ACC112 (cell line): ENCODE results near the gene RAB11FIP4.

Experiments used
- H2AFZ ChIP-seq: fragments of 200-600 bp; sonication (generic); one replicate; pipeline ENCODE4 v1.6.0; 2017; ENCODE audit warnings: antibody characterized with exemption, low read length; ENCODE audit not compliant: unreplicated experiment
- H3K27ac ChIP-seq: fragments of 200-600 bp; sonication (generic); 2 replicates; pipeline ENCODE4 v1.5.1; 2014; ENCODE audit warnings: low read depth, mild to moderate bottlenecking, antibody characterized with exemption, low read length, moderate library complexity
- H3K27me3 ChIP-seq: fragments of 200-600 bp; sonication (generic); 2 replicates; pipeline ENCODE4 v1.6.1; 2014; ENCODE audit warnings: mild to moderate bottlenecking, antibody characterized with exemption, low read length, moderate library complexity, mixed read lengths; ENCODE audit not compliant: insufficient read depth
- H3K36me3 ChIP-seq: fragments of 200-600 bp; sonication (generic); 2 replicates; pipeline ENCODE4 v1.6.1; 2016; ENCODE audit warnings: mild to moderate bottlenecking, antibody characterized with exemption, low read length, moderate library complexity, mixed read lengths; ENCODE audit not compliant: insufficient read depth
- H3K4me1 ChIP-seq: fragments of 200-600 bp; sonication (generic); one replicate; pipeline ENCODE4 v1.6.1; 2016; ENCODE audit warnings: low read length, mixed read lengths; ENCODE audit not compliant: insufficient read depth, unreplicated experiment, control insufficient read depth
- H3K4me3 ChIP-seq: fragments of 200-600 bp; sonication (generic); 2 replicates; pipeline ENCODE4 v1.5.1; 2014; ENCODE audit warnings: mild to moderate bottlenecking, low read depth, low read length
- H3K79me2 ChIP-seq: fragments of 200-600 bp; sonication (generic); one replicate; pipeline ENCODE4 v1.6.0; 2016; ENCODE audit warnings: low read length; ENCODE audit not compliant: control insufficient read depth, unreplicated experiment, insufficient read depth

The RAB11FIP4 gene

GRCh38 chr17:31528291-31528874 is 136.9 kb downstream of the RAB11FIP4 start:
- Histone ChIP-seq H3K4me1 (peaks cover 12% of the 10 kb centered on the region), H3K4me3 (no peak overlapping the region), H3K27ac (no peak overlapping the region), H2AFZ (no peak overlapping the region), H3K27me3 (no peaks in the 10 kb centered on the region), H3K36me3 (no peaks in the 10 kb centered on the region), H3K79me2 (no peaks in the 10 kb centered on the region)

GRCh38 chr17:31529841-31530251 is 138.4 kb downstream of the RAB11FIP4 start:
- Histone ChIP-seq H2AFZ (no peak overlapping the region), H3K27ac (no peak overlapping the region), H3K79me2 (no peaks in the 10 kb centered on the region), H3K27me3 (no peaks in the 10 kb centered on the region), H3K4me3 (no peak overlapping the region), H3K36me3 (no peaks in the 10 kb centered on the region), H3K4me1 (peaks cover 17% of the 10 kb centered on the region)

- peaks cover 17% of the 10 kb centered on the region for H3K4me1 ChIP-seq
- H3K27me3 ChIP-seq: no peaks in the 10 kb centered on the region
- H3K4me3 ChIP-seq: no peak overlapping the region
- H3K79me2 ChIP-seq: no peaks in the 10 kb centered on the region
- H2AFZ ChIP-seq: no peak overlapping the region
- H3K27ac ChIP-seq: no peak overlapping the region
- no peaks in the 10 kb centered on the region for H3K36me3 ChIP-seq
These were observed 139.0 kb downstream of the RAB11FIP4 start for GRCh38 chr17:31530391-31530985.

GRCh38 chr17:31531336-31531980 is 140.0 kb downstream of the RAB11FIP4 start:
- H3K36me3 ChIP-seq: no peaks in the 10 kb centered on the region
- no peak overlapping the region for H2AFZ ChIP-seq
- H3K27me3 ChIP-seq: no peaks in the 10 kb centered on the region
- peaks cover 17% of the 10 kb centered on the region for H3K4me1 ChIP-seq
- no peak overlapping the region for H3K27ac ChIP-seq
- H3K79me2 ChIP-seq: no peaks in the 10 kb centered on the region
- H3K4me3 ChIP-seq: no peak overlapping the region

- H3K27me3 ChIP-seq: no peaks in the 10 kb centered on the region
- H3K4me3 ChIP-seq: no peak overlapping the region
- H3K36me3 ChIP-seq: no peaks in the 10 kb centered on the region
- no peak overlapping the region for H3K27ac ChIP-seq
- peaks cover 17% of the 10 kb centered on the region for H3K4me1 ChIP-seq
- no peaks in the 10 kb centered on the region for H3K79me2 ChIP-seq
- H2AFZ ChIP-seq: no peak overlapping the region
These were observed 140.6 kb downstream of the RAB11FIP4 start for GRCh38 chr17:31532081-31532480.

GRCh38 chr17:31532526-31532925 is 141.1 kb downstream of the RAB11FIP4 start:
- Histone ChIP-seq H3K4me3 (no peak overlapping the region), H3K4me1 (peaks cover 15% of the 10 kb centered on the region), H2AFZ (no peak overlapping the region), H3K36me3 (no peaks in the 10 kb centered on the region), H3K79me2 (no peaks in the 10 kb centered on the region), H3K27me3 (no peaks in the 10 kb centered on the region), H3K27ac (no peak overlapping the region)

GRCh38 chr17:31533546-31534155 is 142.2 kb downstream of the RAB11FIP4 start:
- H3K4me1 ChIP-seq: peaks cover 11% of the 10 kb centered on the region
- peak overlapping the region; percentile 20; the same call in 1 of the 2 replicates for H3K27ac ChIP-seq
- H2AFZ ChIP-seq: peak overlapping the region; percentile 16

GRCh38 chr17:31534223-31534888 is 142.9 kb downstream of the RAB11FIP4 start:
- H3K4me1 ChIP-seq: peaks cover 11% of the 10 kb centered on the region
- H2AFZ ChIP-seq: no peak overlapping the region
- H3K36me3 ChIP-seq: no peaks in the 10 kb centered on the region
- no peak overlapping the region for H3K27ac ChIP-seq
- no peak overlapping the region for H3K4me3 ChIP-seq
- no peaks in the 10 kb centered on the region for H3K79me2 ChIP-seq
- no peaks in the 10 kb centered on the region for H3K27me3 ChIP-seq

More at GRCh38 chr17:31533546-31534155, 142.2 kb downstream of the RAB11FIP4 start:
- Histone ChIP-seq H3K4me3 (no peak overlapping the region), H3K79me2 (no peaks in the 10 kb centered on the region), H3K36me3 (no peaks in the 10 kb centered on the region), H3K27me3 (no peaks in the 10 kb centered on the region)

GRCh38 chr17:31535581-31535981 is 144.1 kb downstream of the RAB11FIP4 start:
- Histone ChIP-seq H3K27me3 (no peaks in the 10 kb centered on the region), H3K4me1 (peaks cover 11% of the 10 kb centered on the region), H3K4me3 (no peak overlapping the region), H3K36me3 (no peaks in the 10 kb centered on the region), H2AFZ (no peak overlapping the region), H3K27ac (no peak overlapping the region), H3K79me2 (no peaks in the 10 kb centered on the region)

- H3K27ac ChIP-seq: no peak overlapping the region
- no peaks in the 10 kb centered on the region for H3K27me3 ChIP-seq
- H3K79me2 ChIP-seq: no peaks in the 10 kb centered on the region
- H3K36me3 ChIP-seq: no peaks in the 10 kb centered on the region
- H3K4me1 ChIP-seq: peaks cover 11% of the 10 kb centered on the region
- H3K4me3 ChIP-seq: no peak overlapping the region
- H2AFZ ChIP-seq: no peak overlapping the region
These were observed 145.0 kb downstream of the RAB11FIP4 start for GRCh38 chr17:31536451-31536850.
